Stimulated activated CD4-positive, alpha-beta T cell treated with anti-CD3 and anti-CD28 coated beads, Interleukin-4, amount 100 ng/mL, for 24 hours (primary cell): ENCODE results near the gene C3orf22.

Source experiments
- DNase-seq: peaks from one replicate; pipeline ENCODE4 v3.0.0-alpha.2; 2020

Gene C3orf22

DNA sequence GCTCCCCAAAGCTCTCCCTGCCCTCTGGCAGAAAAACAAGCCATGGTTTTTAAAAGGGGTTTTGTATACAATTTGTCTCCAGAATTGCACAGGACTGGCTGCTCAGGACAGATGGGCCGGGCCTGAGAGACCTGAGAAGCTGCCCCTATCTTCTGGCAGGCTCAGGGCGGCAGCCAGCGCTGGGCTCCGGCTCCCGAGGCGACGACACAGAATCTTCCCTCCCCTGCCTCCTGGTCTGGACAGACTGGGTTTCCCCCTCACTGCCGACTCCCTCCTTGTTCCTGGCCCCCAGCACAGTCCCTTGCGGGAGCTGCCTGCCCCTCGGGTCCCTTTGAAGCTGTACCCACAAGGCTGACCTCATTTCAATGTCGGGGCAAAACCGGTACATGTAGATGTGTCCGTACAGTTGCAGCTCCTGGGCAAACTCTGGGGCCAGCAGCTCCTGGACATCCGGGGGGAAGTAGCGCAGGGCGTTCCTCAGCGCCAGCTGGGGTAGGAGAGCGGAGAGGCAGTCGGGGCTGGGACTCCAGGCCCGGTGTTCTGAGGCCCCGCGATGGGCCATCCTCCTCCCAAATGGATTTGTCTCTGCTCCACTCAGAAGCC, 48.3 kb downstream of the C3orf22 start:
- no peak for DNase-seq

- DNase-seq = no peak
Measured at GRCh38 chr3:126509597-126510307, 49.0 kb downstream of the C3orf22 start.

GRCh38 chr3:126508564-126508964, 50.2 kb downstream of the C3orf22 start:
- DNase-seq = no peak

GRCh38 chr3:126507886-126508285, 50.8 kb downstream of the C3orf22 start:
- no peak for DNase-seq

DNA sequence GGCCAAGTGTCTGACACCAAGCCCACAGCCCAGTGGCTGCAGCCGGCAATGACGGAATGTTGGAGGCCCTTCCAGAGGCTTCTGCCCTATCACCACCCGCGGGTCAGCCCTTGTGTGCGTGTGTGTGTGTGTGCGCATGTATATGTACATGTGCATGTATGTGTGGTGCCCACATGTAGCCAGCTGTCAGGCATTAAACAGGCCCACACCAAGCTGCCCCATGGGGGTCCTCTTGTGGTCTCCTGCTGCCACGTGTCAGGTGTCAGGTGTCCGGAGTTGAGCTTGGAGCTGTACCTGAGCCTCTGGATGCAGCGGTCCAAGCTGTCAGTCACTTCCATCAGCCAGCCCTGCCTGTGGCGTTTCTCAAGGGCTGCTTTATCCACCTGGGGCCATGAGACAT, 55.0 kb downstream of the C3orf22 start:
- DNase-seq = no peak

DNA sequence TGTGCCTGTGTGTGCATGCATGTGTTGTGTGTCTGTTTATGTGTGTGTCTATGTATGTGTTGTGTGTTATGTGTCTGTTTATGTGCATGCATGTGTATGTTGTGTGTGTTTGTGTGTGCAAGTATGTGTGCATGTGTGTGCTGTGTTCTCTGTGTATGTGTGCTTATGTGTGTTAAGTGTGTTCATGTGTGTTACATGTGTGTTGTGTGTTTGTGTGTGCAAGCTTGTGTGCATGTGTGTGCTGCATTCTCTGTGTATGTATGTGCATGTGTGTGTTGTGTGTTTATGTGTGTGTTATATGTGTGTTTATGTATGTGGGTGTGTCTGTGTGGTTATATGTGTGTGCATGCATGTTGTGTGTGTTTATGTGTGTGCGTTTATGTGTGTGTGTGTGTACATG, 56.1 kb downstream of the C3orf22 start:
- DNase-seq = no peak

- DNase-seq = no peak
Measured at GRCh38 chr3:126501736-126502135, 57.0 kb downstream of the C3orf22 start.

DNA sequence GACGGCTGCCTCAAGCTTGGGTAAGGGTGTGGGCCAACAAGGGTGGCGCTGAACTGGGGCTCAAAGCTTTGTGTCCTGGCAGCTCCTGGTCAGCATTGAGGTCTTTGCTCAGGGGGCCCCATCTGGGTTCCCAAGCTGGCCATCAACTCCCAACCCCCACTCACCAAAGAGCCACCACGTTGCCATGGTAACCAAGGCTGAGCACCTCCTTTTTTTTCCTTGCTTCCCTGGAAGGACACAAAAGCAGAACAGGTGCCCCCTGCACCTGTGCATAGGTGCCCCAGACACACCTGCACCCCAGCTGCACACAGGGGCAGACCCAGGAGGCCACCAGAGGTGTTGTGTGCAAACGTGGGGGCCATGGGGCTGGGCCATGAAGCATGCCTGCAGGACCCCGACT, 57.7 kb downstream of the C3orf22 start:
- DNase-seq = no peak

DNA sequence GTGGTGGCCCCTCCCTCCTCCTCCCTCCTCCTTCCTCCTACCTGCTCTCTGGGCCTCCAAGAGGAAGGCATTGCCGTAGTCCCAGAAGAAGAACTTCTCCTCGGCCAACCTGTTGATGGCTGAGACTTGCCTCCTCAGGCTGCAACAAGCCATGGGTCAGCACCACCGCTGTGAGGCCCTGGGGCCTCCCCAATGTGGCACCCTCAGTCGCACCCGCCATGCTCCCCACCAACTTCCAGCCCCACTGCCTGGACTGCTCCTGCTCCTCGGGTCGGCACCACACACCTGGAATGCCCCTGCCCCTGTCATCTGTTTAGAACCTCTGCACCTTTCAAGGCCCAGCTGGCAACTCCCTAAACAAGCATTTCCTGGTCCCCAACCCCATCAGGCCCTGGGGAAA, 58.7 kb downstream of the C3orf22 start:
- DNase-seq = no peak
